HEK293 (cell line): Measurements from ENCODE around the gene FER1L5.

Experiments
- CTCF ChIA-PET: fragments of 350-600 bp; formaldehyde crosslinking; extraction: SDS; loops from one replicate; lab custom pipeline; 2021; ENCODE audit warnings: antibody characterized with exemption; lab: Yijun Ruan, JAX
- POLR2A ChIA-PET: fragments of 300-600 bp; formaldehyde crosslinking; extraction: SDS; loops from one replicate; lab custom pipeline; 2020; ENCODE audit warnings: antibody characterized with exemption, inconsistent platforms; lab: Yijun Ruan, JAX
- H3K27ac ChIP-seq: fragments of 200-500 bp; sonication (Bioruptor generic); 2 replicates; pipeline ENCODE4 v1.5.1; 2014; ENCODE audit warnings: low read depth, low read length, control low read depth, inconsistent platforms; ENCODE audit errors: extremely low read depth
- H3K36me3 ChIP-seq, 2 experiments: fragments of 200-500 bp in 1 of 2; sonication (Bioruptor generic) in 1 of 2; 1 replicate in 1 of 2; 2 replicates in 1 of 2; pipeline ENCODE4 v1.5.1; 2014 to 2017; ENCODE audit warnings: inconsistent platforms in 2 of 2, low read length in 2 of 2; ENCODE audit not compliant: control insufficient read depth in 2 of 2, insufficient read depth in 1 of 2
- H3K4me1 ChIP-seq: fragments of 200-500 bp; sonication (Bioruptor generic); 2 replicates; pipeline ENCODE4 v1.5.1; 2014; ENCODE audit warnings: mild to moderate bottlenecking, low read length, inconsistent platforms; ENCODE audit not compliant: control insufficient read depth, insufficient read depth
- H3K4me3 ChIP-seq: 2 replicates; pipeline ENCODE4 v1.5.1; 2011; ENCODE audit warnings: low read depth, mild to moderate bottlenecking, control low read depth, low read length, moderate library complexity
- H3K9me3 ChIP-seq: fragments of 200-500 bp; sonication (Bioruptor generic); 2 replicates; pipeline ENCODE4 v1.5.1; 2014; ENCODE audit warnings: low read depth, low read length, inconsistent platforms; ENCODE audit not compliant: control insufficient read depth, insufficient read depth
- EGR2 ChIP-seq: fragments of 450-650 bp; formaldehyde crosslinking; IDR thresholded peaks from 2 replicates; pipeline ENCODE4 v1.5.1; 2016; ENCODE audit warnings: low read depth, missing biosample characterization, missing genetic modification characterization
- OSR2 ChIP-seq: fragments of 450-650 bp; formaldehyde crosslinking; IDR thresholded peaks from 2 replicates; pipeline ENCODE4 v1.5.1; 2016; ENCODE audit warnings: missing biosample characterization, missing genetic modification characterization
- PBX3 ChIP-seq: sonication (generic); formaldehyde crosslinking; IDR thresholded peaks from 2 replicates; pipeline ENCODE4 v1.8.1; 2022; ENCODE audit warnings: mild to moderate bottlenecking, moderate library complexity, missing genetic modification reagents
- PRDM10 ChIP-seq: fragments of 450-650 bp; formaldehyde crosslinking; IDR thresholded peaks from 2 replicates; pipeline ENCODE4 v1.5.1; 2016; ENCODE audit warnings: missing biosample characterization, missing genetic modification characterization
- SETDB1 ChIP-seq: IDR thresholded peaks from one replicate; pipeline ENCODE4 v1.6.1; 2017; ENCODE audit warnings: mild to moderate bottlenecking, low read length, moderate library complexity, mixed read lengths; ENCODE audit not compliant: insufficient read length
- TRIM28 ChIP-seq: IDR thresholded peaks from 2 replicates; pipeline ENCODE4 v1.6.1; 2011; ENCODE audit warnings: low read length, control low read depth, borderline replicate concordance
- ZBTB48 ChIP-seq: fragments of 450-650 bp; formaldehyde crosslinking; IDR thresholded peaks from 2 replicates; pipeline ENCODE4 v1.5.1; 2016; ENCODE audit warnings: missing biosample characterization, missing genetic modification characterization
- ZBTB7A ChIP-seq: fragments of 450-650 bp; formaldehyde crosslinking; IDR thresholded peaks from 2 replicates; pipeline ENCODE4 v1.5.1; 2016; ENCODE audit warnings: low read depth, missing biosample characterization, missing genetic modification characterization
- ZFP37 ChIP-seq: fragments of 450-650 bp; formaldehyde crosslinking; IDR thresholded peaks from 2 replicates; pipeline ENCODE4 v1.5.1; 2016; ENCODE audit warnings: missing biosample characterization, missing genetic modification characterization
- ZNF112 ChIP-seq: fragments of 450-650 bp; formaldehyde crosslinking; IDR thresholded peaks from 2 replicates; pipeline ENCODE4 v1.5.0; 2017; ENCODE audit warnings: missing biosample characterization, missing genetic modification characterization
- ZNF214 ChIP-seq: fragments of 450-650 bp; formaldehyde crosslinking; IDR thresholded peaks from 2 replicates; pipeline ENCODE4 v1.5.1; 2017; ENCODE audit warnings: missing biosample characterization, mild to moderate bottlenecking, missing genetic modification characterization, borderline replicate concordance
- ZNF239 ChIP-seq: fragments of 450-650 bp; formaldehyde crosslinking; IDR thresholded peaks from 2 replicates; pipeline ENCODE4 v1.5.1; 2016; ENCODE audit warnings: missing biosample characterization, missing genetic modification characterization
- ZNF404 ChIP-seq: fragments of 450-650 bp; formaldehyde crosslinking; IDR thresholded peaks from 2 replicates; pipeline ENCODE4 v1.5.1; 2017; ENCODE audit warnings: missing biosample characterization, missing genetic modification characterization
- ZNF518A ChIP-seq: fragments of 450-650 bp; formaldehyde crosslinking; conservative IDR thresholded peaks from 2 replicates; pipeline ENCODE4 v1.5.1; 2016; ENCODE audit warnings: low read depth, missing biosample characterization, missing genetic modification characterization
- ZNF548 ChIP-seq: fragments of 450-650 bp; formaldehyde crosslinking; IDR thresholded peaks from 2 replicates; pipeline ENCODE4 v1.5.1; 2016; ENCODE audit warnings: missing biosample characterization, missing genetic modification characterization
- ZNF558 ChIP-seq: fragments of 450-650 bp; formaldehyde crosslinking; IDR thresholded peaks from 2 replicates; pipeline ENCODE4 v1.5.1; 2016; ENCODE audit warnings: missing biosample characterization, missing genetic modification characterization
- ZNF561 ChIP-seq: fragments of 450-650 bp; IDR thresholded peaks from 2 replicates; pipeline ENCODE4 v1.5.1; 2018; ENCODE audit warnings: missing biosample characterization, missing genetic modification characterization, borderline replicate concordance
- ZNF610 ChIP-seq: fragments of 450-650 bp; formaldehyde crosslinking; IDR thresholded peaks from 2 replicates; pipeline ENCODE4 v1.5.1; 2016; ENCODE audit warnings: missing biosample characterization, missing genetic modification characterization, borderline replicate concordance
- ZSCAN30 ChIP-seq: fragments of 450-650 bp; IDR thresholded peaks from 2 replicates; pipeline ENCODE4 v1.5.1; 2018; ENCODE audit warnings: missing biosample characterization, mild to moderate bottlenecking, missing genetic modification characterization, moderate library complexity

FER1L5 gene

GRCh38 chr2:96642564-96643360, at the start of gene FER1L5:
TSS of gene FER1L5 (plus strand) at chr2:96642764. CDS start at chr2:96642837, 73 bp downstream.
- Histone ChIP-seq H3K36me3 (no peaks in the 10 kb centered on the region), H3K9me3 (no peaks in the 10 kb centered on the region)
- TF ChIP-seq PRDM10 (tag by site-specific recombination), result peak; percentile 65
- TF ChIP-seq TRIM28, result no peak
- TF ChIP-seq, all 188 proteins: peak for 1
- Histone ChIP-seq H3K4me1 (no peaks in the 10 kb centered on the region), H3K4me3 (0 out of 2 replicates have a peak within 1 kb of the TSS, but pooled peaks have one; percentile 2), H3K27ac (no peak within 1 kb of the TSS)
- ChIA-PET CTCF (interaction anchor here (1.2 kb wide), 1 partner anchor 14 kb away, joined by 4 read pairs; no protein-coding TSS in a partner anchor), POLR2A (no interaction called here)

GRCh38 chr2:96594282-96594681, 48.3 kb upstream of the FER1L5 start:
- no peak overlapping the region for H3K4me3 ChIP-seq
- no peak overlapping the region for H3K27ac ChIP-seq
- H3K9me3 ChIP-seq, result no peaks in the 10 kb centered on the region
- CTCF ChIA-PET, result interaction anchor here (0.7 to 1.7 kb wide), 5 partner anchors 13 to 167 kb away, joined by 3 to 8 read pairs (median 3); partner anchors contain the start of gene CNNM4
- H3K36me3 ChIP-seq, result peaks cover 50 to 81% of the 10 kb centered on the region in 2 experiments
- no peaks in the 10 kb centered on the region for H3K4me1 ChIP-seq
- no peak for TF ChIP-seq OSR2 (tag by site-specific recombination)
- no peak for TF ChIP-seq ZNF112
- TF ChIP-seq ZSCAN30 (tag by site-specific recombination), result no peak
- POLR2A ChIA-PET, result interaction anchor here (0.5 kb wide), 1 partner anchor 264 kb away, joined by 3 read pairs; no protein-coding TSS in a partner anchor

- Histone ChIP-seq H3K4me3 (no peak overlapping the region), H3K27ac (no peak overlapping the region), H3K36me3 (peaks cover 54 to 83% of the 10 kb centered on the region in 2 experiments), H3K9me3 (no peaks in the 10 kb centered on the region), H3K4me1 (no peaks in the 10 kb centered on the region)
- POLR2A ChIA-PET, result interaction anchor here (0.5 kb wide), 1 partner anchor 265 kb away, joined by 3 read pairs; no protein-coding TSS in a partner anchor
- CTCF ChIA-PET, result interaction anchor here (0.6 to 1.7 kb wide), 5 partner anchors 14 to 201 kb away, joined by 3 to 6 read pairs (median 3); partner anchors contain the start of gene CNNM4
- TF ChIP-seq ZNF404 (tag by site-specific recombination) (no peak), ZNF239 (no peak), PBX3 (CRISPR knock-in tag) (no peak), ZNF558 (no peak), EGR2 (tag by site-specific recombination) (no peak), ZNF214 (tag by site-specific recombination) (no peak), ZBTB7A (tag by site-specific recombination) (no peak), ZFP37 (tag by site-specific recombination) (no peak), OSR2 (tag by site-specific recombination) (no peak), SETDB1 (no peak), ZNF610 (tag by site-specific recombination) (no peak), ZBTB48 (no peak), ZNF518A (tag by site-specific recombination) (no peak), ZNF548 (tag by site-specific recombination) (no peak), ZNF561 (no peak)
- TF ChIP-seq, all 188 proteins: peak for 0
These were observed 47.8 kb upstream of the FER1L5 start for GRCh38 chr2:96594691-96595152.
